ENCODE data around the gene MBP. TPM values are rescaled to one million over a fixed set of nuclear protein-coding genes. Genes with fewer than 3 reads are reported as not detected.

The MBP gene
- total and polyA plus RNA-seq, 2 of the 13 experiments (the other 11 are each of a cell fraction or from before 2014, with no cell fraction given), result 5.0 to 8.5 TPM

DNA sequence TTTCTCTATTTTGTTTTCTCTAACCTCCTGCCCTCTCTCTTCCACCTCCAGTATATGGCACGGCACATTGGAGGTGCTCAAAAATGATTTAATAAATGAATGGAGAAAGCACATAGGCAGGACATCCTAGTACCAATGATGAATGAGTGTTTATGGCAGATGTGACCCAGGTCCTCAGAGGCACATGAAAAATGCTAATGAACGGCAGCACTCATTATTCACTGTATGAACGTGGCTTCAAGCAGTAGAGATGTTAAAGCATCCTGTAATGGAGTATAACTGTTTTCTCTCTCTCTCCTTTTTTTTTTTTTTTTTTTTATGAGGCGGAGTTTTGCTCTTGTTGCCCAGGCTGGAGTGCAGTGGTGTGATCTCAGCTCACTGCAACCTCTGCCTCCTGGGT lies 72.4 kb downstream of the MBP start:
- no peak overlapping the region for H3K9ac ChIP-seq (ENCODE audit: insufficient read depth, low read depth, low read length)
- ATAC-seq (no peak), FAIRE-seq (no peak), DNase-seq (ENCODE audit: low spot score) (no peak)
- no peak overlapping the region for H3K4me2 ChIP-seq (ENCODE audit: low read depth, low read length)
- TF ChIP-seq CAMTA2 (CRISPR knock-in tag; IDR thresholded peaks at IDR 0.05; ENCODE audit: borderline replicate concordance), result no peak
- TF ChIP-seq ZNF431 (CRISPR knock-in tag; IDR thresholded peaks at IDR 0.05; ENCODE audit: borderline replicate concordance, low read depth), result no peak
- no peak for TF ChIP-seq ZBTB1 (CRISPR knock-in tag; IDR thresholded peaks at IDR 0.05; ENCODE audit: borderline replicate concordance)
- no peak for TF ChIP-seq GTF2F1 (IDR thresholded peaks at IDR 0.05; ENCODE audit: low read length)
- TF ChIP-seq, protein P1, sequence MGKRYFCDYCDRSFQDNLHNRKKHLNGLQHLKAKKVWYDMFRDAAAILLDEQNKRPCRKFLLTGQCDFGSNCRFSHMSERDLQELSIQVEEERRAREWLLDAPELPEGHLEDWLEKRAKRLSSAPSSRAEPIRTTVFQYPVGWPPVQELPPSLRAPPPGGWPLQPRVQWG (CRISPR knock-in tag; IDR thresholded peaks at IDR 0.05; ENCODE audit: borderline replicate concordance, low read depth), result no peak
- no peak for TF ChIP-seq ZNF75D (CRISPR knock-in tag; IDR thresholded peaks at IDR 0.05; ENCODE audit: borderline replicate concordance)
- no peak for TF ChIP-seq MTA3 (CRISPR knock-in tag; IDR thresholded peaks at IDR 0.05)
- TF ChIP-seq, protein P2, sequence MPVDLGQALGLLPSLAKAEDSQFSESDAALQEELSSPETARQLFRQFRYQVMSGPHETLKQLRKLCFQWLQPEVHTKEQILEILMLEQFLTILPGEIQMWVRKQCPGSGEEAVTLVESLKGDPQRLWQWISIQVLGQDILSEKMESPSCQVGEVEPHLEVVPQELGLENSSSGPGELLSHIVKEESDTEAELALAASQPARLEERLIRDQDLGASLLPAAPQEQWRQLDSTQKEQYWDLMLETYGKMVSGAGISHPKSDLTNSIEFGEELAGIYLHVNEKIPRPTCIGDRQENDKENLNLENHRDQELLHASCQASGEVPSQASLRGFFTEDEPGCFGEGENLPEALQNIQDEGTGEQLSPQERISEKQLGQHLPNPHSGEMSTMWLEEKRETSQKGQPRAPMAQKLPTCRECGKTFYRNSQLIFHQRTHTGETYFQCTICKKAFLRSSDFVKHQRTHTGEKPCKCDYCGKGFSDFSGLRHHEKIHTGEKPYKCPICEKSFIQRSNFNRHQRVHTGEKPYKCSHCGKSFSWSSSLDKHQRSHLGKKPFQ (CRISPR knock-in tag; IDR thresholded peaks at IDR 0.05; ENCODE audit: insufficient replicate concordance), result no peak
- TF ChIP-seq, protein P3, sequence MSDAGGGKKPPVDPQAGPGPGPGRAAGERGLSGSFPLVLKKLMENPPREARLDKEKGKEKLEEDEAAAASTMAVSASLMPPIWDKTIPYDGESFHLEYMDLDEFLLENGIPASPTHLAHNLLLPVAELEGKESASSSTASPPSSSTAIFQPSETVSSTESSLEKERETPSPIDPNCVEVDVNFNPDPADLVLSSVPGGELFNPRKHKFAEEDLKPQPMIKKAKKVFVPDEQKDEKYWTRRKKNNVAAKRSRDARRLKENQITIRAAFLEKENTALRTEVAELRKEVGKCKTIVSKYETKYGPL (CRISPR knock-in tag; IDR thresholded peaks at IDR 0.05), result no peak
- no peak for TF ChIP-seq DNMT3B (CRISPR knock-in tag; conservative IDR thresholded peaks at IDR 0.05)
- TF ChIP-seq KLF15 (CRISPR knock-in tag; IDR thresholded peaks at IDR 0.05; ENCODE audit: borderline replicate concordance), result no peak
- TF ChIP-seq, protein P4, sequence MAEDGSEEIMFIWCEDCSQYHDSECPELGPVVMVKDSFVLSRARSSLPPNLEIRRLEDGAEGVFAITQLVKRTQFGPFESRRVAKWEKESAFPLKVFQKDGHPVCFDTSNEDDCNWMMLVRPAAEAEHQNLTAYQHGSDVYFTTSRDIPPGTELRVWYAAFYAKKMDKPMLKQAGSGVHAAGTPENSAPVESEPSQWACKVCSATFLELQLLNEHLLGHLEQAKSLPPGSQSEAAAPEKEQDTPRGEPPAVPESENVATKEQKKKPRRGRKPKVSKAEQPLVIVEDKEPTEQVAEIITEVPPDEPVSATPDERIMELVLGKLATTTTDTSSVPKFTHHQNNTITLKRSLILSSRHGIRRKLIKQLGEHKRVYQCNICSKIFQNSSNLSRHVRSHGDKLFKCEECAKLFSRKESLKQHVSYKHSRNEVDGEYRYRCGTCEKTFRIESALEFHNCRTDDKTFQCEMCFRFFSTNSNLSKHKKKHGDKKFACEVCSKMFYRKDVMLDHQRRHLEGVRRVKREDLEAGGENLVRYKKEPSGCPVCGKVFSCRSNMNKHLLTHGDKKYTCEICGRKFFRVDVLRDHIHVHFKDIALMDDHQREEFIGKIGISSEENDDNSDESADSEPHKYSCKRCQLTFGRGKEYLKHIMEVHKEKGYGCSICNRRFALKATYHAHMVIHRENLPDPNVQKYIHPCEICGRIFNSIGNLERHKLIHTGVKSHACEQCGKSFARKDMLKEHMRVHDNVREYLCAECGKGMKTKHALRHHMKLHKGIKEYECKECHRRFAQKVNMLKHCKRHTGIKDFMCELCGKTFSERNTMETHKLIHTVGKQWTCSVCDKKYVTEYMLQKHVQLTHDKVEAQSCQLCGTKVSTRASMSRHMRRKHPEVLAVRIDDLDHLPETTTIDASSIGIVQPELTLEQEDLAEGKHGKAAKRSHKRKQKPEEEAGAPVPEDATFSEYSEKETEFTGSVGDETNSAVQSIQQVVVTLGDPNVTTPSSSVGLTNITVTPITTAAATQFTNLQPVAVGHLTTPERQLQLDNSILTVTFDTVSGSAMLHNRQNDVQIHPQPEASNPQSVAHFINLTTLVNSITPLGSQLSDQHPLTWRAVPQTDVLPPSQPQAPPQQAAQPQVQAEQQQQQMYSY (CRISPR knock-in tag; IDR thresholded peaks at IDR 0.05), result no peak
- no peak for TF ChIP-seq ARNT2 (CRISPR knock-in tag; IDR thresholded peaks at IDR 0.05; ENCODE audit: low read depth)
- TF ChIP-seq RBAK (CRISPR knock-in tag; IDR thresholded peaks at IDR 0.05), result no peak
- no peak overlapping the region for H3K27ac ChIP-seq (ENCODE audit: extremely low read length, insufficient read depth, low read length)
- H3K79me2 ChIP-seq (ENCODE audit: insufficient read depth, low read length), result no peaks in the 10 kb centered on the region
- H3K4me3 ChIP-seq (replicated peaks in 1 of 3; ENCODE audit: insufficient read depth in 1 of 3, low read depth in 2 of 3, low read length in 3 of 3), result no peak overlapping the region
- peaks cover 24% of the 10 kb centered on the region for H3K4me1 ChIP-seq (ENCODE audit: insufficient read depth, low read length)
- in situ Hi-C loops (cut with HindIII; ENCODE audit: extremely low pct_ligation_motif_present, low pct_unique_long_range_greater_than_20kb) (no loop called here), intact Hi-C loops (cut with micrococcal nuclease; ENCODE audit: unreplicated experiment) (no loop called here)
- no peak overlapping the region for H2AFZ ChIP-seq (ENCODE audit: low read length)
- ChIA-PET CTCF (ENCODE audit: low intra/inter-chr PET ratio, low total read pairs) (interaction anchor here (1.6 kb wide), 1 partner anchor 60 kb away, joined by 18 read pairs; no protein-coding TSS in a partner anchor), POLR2A (no interaction called here)
- no peaks in the 10 kb centered on the region; a peak in 2 of 5 replicates for H3K36me3 ChIP-seq (replicated peaks in 1 of 2; ENCODE audit: control insufficient read depth in 1 of 2, insufficient read depth in 2 of 2, low read length in 2 of 2)
- H3K9me3 ChIP-seq (ENCODE audit: low read length), result no peaks in the 10 kb centered on the region
- BruUV-seq (replicated peaks), result no TSS peak
- 81% methylated on average over 4 of the region's 4 CpGs for whole genome bisulfite sequencing (ENCODE audit: low lambda C conversion rate)
- no peaks in the 10 kb centered on the region for H4K20me1 ChIP-seq (ENCODE audit: insufficient read depth, low read length)
- no peaks in the 10 kb centered on the region for H3K27me3 ChIP-seq (ENCODE audit: control insufficient read depth in 1 of 2, insufficient read depth in 2 of 2, low read length in 2 of 2)

All from HepG2 (cell line).